ENCODE measurements around the gene SULT1A2. TPM values are rescaled to one million over a fixed set of nuclear protein-coding genes. Genes with fewer than 3 reads are reported as not detected.

Gene SULT1A2
- polyA plus RNA-seq, 2 of the 4 experiments (the other 2 are of a cell fraction), result 0.06 to 0.09 TPM

DNA sequence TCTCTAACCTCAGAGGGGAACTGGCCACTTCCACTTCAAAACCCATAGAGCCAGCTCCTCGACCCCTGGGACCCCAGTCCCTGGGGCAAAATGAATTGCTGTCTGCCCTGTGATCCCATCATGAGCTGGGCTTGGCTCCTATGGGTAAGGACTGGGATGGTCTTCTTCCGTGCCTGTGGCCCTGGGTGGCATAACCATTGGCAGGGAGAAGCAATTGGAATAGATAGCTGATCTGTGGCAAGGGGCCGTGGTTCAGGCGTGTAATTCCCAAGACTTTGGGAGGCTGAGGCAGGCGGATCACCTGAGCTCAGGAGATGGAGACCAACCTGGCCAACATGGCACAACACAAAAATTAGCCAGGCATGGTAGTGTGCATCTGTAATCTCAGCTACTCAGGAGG lies 4.3 kb downstream of the SULT1A2 start:
- H3K4me3 ChIP-seq, result no peak overlapping the region
- no peak for ATAC-seq
- CTCF ChIA-PET, result interaction anchor here (0.8 to 1.5 kb wide), 2 partner anchors 24 to 51 kb away, joined by 3 to 4 read pairs; no protein-coding TSS in a partner anchor
- POLR2A ChIA-PET, result interaction anchor here (0.5 kb wide), 1 partner anchor 8 kb away, joined by 4 read pairs; no protein-coding TSS in a partner anchor
- H3K4me1 ChIP-seq, result peaks cover 13% of the 10 kb centered on the region
- no peak for DNase-seq (ENCODE audit: low read depth in 1 of 2, low spot score in 1 of 2)
- TF ChIP-seq HOXB5 (CRISPR knock-in tag; IDR thresholded peaks at IDR 0.05), result no peak
- no peak for TF ChIP-seq NR3C1 (IDR thresholded peaks at IDR 0.05)
- no peak for TF ChIP-seq HOXB13 (CRISPR knock-in tag; IDR thresholded peaks at IDR 0.05; ENCODE audit: low read depth)
- no peak for TF ChIP-seq CBX8 (IDR thresholded peaks at IDR 0.05)
- TF ChIP-seq RARB (CRISPR knock-in tag; IDR thresholded peaks at IDR 0.05), result no peak
- TF ChIP-seq, protein P1, sequence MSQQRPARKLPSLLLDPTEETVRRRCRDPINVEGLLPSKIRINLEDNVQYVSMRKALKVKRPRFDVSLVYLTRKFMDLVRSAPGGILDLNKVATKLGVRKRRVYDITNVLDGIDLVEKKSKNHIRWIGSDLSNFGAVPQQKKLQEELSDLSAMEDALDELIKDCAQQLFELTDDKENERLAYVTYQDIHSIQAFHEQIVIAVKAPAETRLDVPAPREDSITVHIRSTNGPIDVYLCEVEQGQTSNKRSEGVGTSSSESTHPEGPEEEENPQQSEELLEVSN (IDR thresholded peaks at IDR 0.05; ENCODE audit: borderline replicate concordance, low read depth), result no peak
- no peak for TF ChIP-seq EHMT2 (IDR thresholded peaks at IDR 0.05; ENCODE audit: low read depth)
- TF ChIP-seq, protein P2, sequence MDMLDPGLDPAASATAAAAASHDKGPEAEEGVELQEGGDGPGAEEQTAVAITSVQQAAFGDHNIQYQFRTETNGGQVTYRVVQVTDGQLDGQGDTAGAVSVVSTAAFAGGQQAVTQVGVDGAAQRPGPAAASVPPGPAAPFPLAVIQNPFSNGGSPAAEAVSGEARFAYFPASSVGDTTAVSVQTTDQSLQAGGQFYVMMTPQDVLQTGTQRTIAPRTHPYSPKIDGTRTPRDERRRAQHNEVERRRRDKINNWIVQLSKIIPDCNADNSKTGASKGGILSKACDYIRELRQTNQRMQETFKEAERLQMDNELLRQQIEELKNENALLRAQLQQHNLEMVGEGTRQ (IDR thresholded peaks at IDR 0.05), result no peak
- TF ChIP-seq ZC3H11A (IDR thresholded peaks at IDR 0.05), result no peak
- no peak for TF ChIP-seq NPAS2 (CRISPR knock-in tag; IDR thresholded peaks at IDR 0.05; ENCODE audit: borderline replicate concordance)
- TF ChIP-seq RAD21 (conservative IDR thresholded peaks at IDR 0.05 in 1 of 2, IDR thresholded peaks at IDR 0.05 in 1 of 2), result no peak
- H3K27ac ChIP-seq, result no peak overlapping the region
- 83% methylated on average over 5 of the region's 5 CpGs for WGBS (ENCODE audit: missing lambda C conversion rate)
- no peak for FAIRE-seq
- H3K4me2 ChIP-seq, result no peak overlapping the region
- no peaks in the 10 kb centered on the region for H3K9me3 ChIP-seq

DNA sequence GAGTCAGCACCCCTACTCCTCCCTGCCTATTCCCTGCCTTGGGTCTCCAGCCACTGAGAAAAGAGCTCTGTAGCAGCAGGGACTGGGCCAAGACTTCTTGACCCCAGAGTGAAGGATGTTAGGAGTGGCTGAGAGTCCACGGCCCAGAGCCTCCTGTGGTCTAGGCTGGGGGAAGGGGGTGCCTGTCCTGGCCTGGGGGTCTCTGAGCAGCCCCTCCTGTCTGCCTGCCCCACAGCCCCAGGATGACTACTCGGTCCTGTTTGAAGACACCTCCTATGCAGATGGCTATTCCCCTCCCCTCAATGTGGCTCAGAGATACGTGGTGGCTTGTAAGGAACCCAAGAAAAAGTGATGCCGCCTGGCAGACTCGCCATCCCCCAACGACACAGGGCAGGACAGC lies 5.5 kb downstream of the SULT1A2 start:
- ChIA-PET POLR2A (no interaction called here), CTCF (interaction anchor here (1.0 to 1.6 kb wide), 3 partner anchors 12 to 313 kb away, joined by 3 to 4 read pairs (median 4); no protein-coding TSS in a partner anchor)
- WGBS (ENCODE audit: missing lambda C conversion rate), result 83% methylated on average over 6 of the region's 6 CpGs
- H3K9me3 ChIP-seq, result no peaks in the 10 kb centered on the region
- no peak for DNase-seq (ENCODE audit: low read depth in 1 of 2, low spot score in 1 of 2)
- no peak overlapping the region for H3K4me2 ChIP-seq
- no peak for FAIRE-seq
- ATAC-seq, result no peak
- TF ChIP-seq RCOR1 (IDR thresholded peaks at IDR 0.05; ENCODE audit: low read depth, low read length), result no peak
- TF ChIP-seq, protein P3, sequence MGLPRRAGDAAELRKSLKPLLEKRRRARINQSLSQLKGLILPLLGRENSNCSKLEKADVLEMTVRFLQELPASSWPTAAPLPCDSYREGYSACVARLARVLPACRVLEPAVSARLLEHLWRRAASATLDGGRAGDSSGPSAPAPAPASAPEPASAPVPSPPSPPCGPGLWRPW (IDR thresholded peaks at IDR 0.05), result no peak
- no peak for TF ChIP-seq CEBPB (IDR thresholded peaks at IDR 0.05)
- TF ChIP-seq PHF8 (IDR thresholded peaks at IDR 0.05; ENCODE audit: borderline replicate concordance, low read depth), result no peak
- TF ChIP-seq, protein P4, sequence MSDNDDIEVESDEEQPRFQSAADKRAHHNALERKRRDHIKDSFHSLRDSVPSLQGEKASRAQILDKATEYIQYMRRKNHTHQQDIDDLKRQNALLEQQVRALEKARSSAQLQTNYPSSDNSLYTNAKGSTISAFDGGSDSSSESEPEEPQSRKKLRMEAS (IDR thresholded peaks at IDR 0.05), result no peak
- no peak overlapping the region for H3K4me3 ChIP-seq
- H3K4me1 ChIP-seq, result peaks cover 19% of the 10 kb centered on the region
- no peak overlapping the region for H3K27ac ChIP-seq

DNA sequence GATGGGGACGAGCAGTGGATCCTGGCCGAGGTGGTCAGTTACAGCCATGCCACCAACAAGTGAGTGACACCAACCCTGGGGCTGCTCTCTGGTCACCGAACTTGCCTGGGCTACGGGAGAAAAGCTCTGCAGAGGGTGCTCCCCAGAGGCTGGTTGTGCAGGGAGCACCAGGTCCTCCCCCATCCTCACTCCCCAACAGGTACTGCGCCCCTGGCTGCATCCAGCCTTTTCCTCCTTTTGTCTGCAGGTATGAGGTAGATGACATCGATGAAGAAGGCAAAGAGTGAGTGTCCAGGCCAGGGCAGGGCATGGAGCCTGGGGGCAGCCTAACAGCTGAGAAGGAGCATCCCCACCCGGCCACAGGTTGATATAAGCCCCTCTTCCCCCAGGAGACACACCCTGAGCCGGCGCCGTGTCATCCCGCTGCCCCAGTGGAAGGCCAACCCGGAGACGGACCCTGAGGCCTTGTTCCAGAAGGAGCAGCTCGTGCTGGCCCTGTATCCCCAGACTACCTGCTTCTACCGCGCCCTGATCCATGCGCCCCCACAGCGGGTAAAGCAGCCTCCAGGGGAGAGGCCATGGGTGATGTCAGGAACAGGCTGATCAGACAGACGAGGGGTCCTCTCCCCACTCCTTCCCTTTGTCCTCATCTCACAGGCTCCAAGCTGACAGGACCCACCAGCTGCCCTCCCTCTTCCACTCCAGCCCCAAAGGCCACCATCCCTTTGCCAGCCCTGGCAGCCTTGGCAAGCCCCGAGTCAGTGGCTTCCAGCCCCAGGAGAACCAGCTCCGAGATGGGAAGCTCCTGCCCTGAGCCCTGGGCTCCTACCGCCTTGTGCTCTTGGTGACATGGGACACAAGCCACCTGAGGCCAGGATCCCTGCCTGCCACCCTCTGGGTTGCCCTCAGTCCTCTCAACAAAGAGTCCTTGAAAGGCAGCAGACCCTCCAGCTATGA lies 6.2 kb downstream of the SULT1A2 start:
- no peak for DNase-seq (ENCODE audit: low read depth in 1 of 2, low spot score in 1 of 2)
- 95% methylated on average over 18 of the region's 22 CpGs for WGBS (ENCODE audit: missing lambda C conversion rate)
- POLR2A ChIA-PET, result no interaction called here
- Histone ChIP-seq H3K4me1 (peaks cover 24% of the 10 kb centered on the region), H3K9me3 (no peaks in the 10 kb centered on the region), H3K4me3 (no peak overlapping the region), H3K27ac (no peak overlapping the region), H3K4me2 (no peak overlapping the region)
- CTCF ChIA-PET, result interaction anchor here (0.8 to 1.6 kb wide), 5 partner anchors 11 to 313 kb away, joined by 3 to 4 read pairs (median 3); no protein-coding TSS in a partner anchor
- TF ChIP-seq SREBF2 (IDR thresholded peaks at IDR 0.05) (no peak), CHD2 (IDR thresholded peaks at IDR 0.05; ENCODE audit: low read length, partially characterized antibody) (no peak), NR3C1 (IDR thresholded peaks at IDR 0.05) (no peak), CHD4 (IDR thresholded peaks at IDR 0.05; ENCODE audit: borderline replicate concordance) (no peak), RFX5 (IDR thresholded peaks at IDR 0.05) (no peak), TFCP2L1 (CRISPR knock-in tag; IDR thresholded peaks at IDR 0.05) (no peak), KDM1A (IDR thresholded peaks at IDR 0.05; ENCODE audit: low read depth) (no peak), GATA3 (IDR thresholded peaks at IDR 0.05; ENCODE audit: borderline replicate concordance) (no peak), ZC3H11A (IDR thresholded peaks at IDR 0.05) (no peak), RARB (CRISPR knock-in tag; IDR thresholded peaks at IDR 0.05) (no peak), NPAS2 (CRISPR knock-in tag; IDR thresholded peaks at IDR 0.05; ENCODE audit: borderline replicate concordance) (no peak), POLR2AphosphoS2 (conservative IDR thresholded peaks at IDR 0.05; ENCODE audit: low read length) (no peak)
- TF ChIP-seq, protein P5, sequence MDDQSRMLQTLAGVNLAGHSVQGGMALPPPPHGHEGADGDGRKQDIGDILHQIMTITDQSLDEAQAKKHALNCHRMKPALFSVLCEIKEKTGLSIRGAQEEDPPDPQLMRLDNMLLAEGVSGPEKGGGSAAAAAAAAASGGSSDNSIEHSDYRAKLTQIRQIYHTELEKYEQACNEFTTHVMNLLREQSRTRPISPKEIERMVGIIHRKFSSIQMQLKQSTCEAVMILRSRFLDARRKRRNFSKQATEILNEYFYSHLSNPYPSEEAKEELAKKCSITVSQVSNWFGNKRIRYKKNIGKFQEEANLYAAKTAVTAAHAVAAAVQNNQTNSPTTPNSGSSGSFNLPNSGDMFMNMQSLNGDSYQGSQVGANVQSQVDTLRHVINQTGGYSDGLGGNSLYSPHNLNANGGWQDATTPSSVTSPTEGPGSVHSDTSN (IDR thresholded peaks at IDR 0.05), result no peak
- TF ChIP-seq, protein P1 (IDR thresholded peaks at IDR 0.05; ENCODE audit: borderline replicate concordance, low read depth), result no peak
- FAIRE-seq, result no peak
- ATAC-seq, result no peak
